ENCODE data around the gene PPFIBP2.

DNA sequence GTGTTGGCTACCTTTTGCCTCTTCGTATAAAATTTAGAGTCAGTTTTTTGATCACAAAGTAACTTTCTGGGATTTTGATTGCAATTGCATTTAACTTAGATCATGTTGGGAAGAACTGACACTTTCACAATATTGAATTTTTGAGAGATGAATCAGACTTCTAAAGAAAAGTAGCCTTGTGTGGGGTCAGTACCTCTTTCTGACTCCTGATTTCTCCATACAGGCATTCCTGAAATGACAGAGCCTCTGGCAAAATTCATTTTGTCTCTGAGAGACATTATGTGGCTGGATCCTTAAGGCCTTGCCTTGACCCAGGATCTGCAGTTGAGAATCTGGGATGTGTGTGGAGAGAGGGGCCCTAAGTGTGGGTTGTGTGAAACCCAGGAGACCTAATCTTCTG, 37.8 kb downstream of the PPFIBP2 start:
- TF ChIP-seq POLR2A (IDR thresholded peaks at IDR 0.05; ENCODE audit: low read depth) (no peak), EP300 (IDR thresholded peaks at IDR 0.05) (no peak), POLR2AphosphoS5 (IDR thresholded peaks at IDR 0.05) (no peak)
- TF ChIP-seq, protein P1, sequence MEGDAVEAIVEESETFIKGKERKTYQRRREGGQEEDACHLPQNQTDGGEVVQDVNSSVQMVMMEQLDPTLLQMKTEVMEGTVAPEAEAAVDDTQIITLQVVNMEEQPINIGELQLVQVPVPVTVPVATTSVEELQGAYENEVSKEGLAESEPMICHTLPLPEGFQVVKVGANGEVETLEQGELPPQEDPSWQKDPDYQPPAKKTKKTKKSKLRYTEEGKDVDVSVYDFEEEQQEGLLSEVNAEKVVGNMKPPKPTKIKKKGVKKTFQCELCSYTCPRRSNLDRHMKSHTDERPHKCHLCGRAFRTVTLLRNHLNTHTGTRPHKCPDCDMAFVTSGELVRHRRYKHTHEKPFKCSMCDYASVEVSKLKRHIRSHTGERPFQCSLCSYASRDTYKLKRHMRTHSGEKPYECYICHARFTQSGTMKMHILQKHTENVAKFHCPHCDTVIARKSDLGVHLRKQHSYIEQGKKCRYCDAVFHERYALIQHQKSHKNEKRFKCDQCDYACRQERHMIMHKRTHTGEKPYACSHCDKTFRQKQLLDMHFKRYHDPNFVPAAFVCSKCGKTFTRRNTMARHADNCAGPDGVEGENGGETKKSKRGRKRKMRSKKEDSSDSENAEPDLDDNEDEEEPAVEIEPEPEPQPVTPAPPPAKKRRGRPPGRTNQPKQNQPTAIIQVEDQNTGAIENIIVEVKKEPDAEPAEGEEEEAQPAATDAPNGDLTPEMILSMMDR (IDR thresholded peaks at IDR 0.05), result no peak

Measured in esophagus muscularis mucosa (tissue), 4 donors.